ENCODE data around the gene RPS6KA5. TPM values are rescaled to one million over a fixed set of nuclear protein-coding genes. Genes with fewer than 3 reads are reported as not detected.
"Not testable (repeated sequence)": the region's sequence is repeated elsewhere in the genome, so short reads cannot be mapped to it uniquely, and the experiment has no call there.

RPS6KA5 gene
- polyA plus RNA-seq, 6 donors from 2014 or later, result 21.2 to 33.3 (median 27.8) TPM

GRCh38 chr14:90837355-90837754 lies 223.1 kb downstream of the RPS6KA5 start:
- Mint-ChIP-seq H3K36me3 (no peaks in the 10 kb centered on the region), H3K27ac (peak overlapping the region in 1 of 6 donors; percentile 16), H3K27me3 (peaks cover 0 to 18% (median 0%) of the 10 kb centered on the region in 3 donors), H3K4me1 (peaks cover 0 to 10% (median 4%) of the 10 kb centered on the region in 3 donors), H3K4me3 (no peak overlapping the region), H3K9me3 (peaks cover 0 to 3% (median 0%) of the 10 kb centered on the region in 7 donors)
- ATAC-seq (ENCODE audit: low read depth in 2 of 2) (no peak), DNase-seq (no peak)

DNA sequence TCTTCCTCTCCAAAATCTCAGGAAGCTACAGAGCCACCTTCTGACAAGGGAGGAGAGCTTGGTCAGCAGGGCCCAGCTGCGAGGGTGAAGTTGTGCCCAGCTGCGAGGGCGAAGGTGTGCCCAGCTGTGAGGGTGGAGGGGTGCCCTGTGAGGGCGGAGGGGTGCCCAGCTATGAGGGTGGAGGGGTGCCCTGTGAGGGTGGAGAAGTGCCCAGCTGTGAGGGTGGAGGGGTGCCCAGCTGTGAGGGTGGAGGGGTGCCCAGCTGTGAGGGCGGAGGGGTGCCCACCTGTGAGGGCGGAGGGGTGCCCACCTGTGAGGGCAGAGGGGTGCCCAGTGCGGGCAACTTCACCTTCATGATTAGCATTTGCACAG lies 223.8 kb downstream of the RPS6KA5 start:
- no peak overlapping the region for H3K4me3 Mint-ChIP-seq
- peaks cover 0 to 18% (median 0%) of the 10 kb centered on the region in 3 donors for H3K27me3 Mint-ChIP-seq
- DNase-seq (no peak), ATAC-seq (ENCODE audit: low read depth in 2 of 2) (no peak)
- peaks cover 0 to 3% (median 0%) of the 10 kb centered on the region in 7 donors for H3K9me3 Mint-ChIP-seq
- peak overlapping the region in 1 of 6 donors; percentile 63 for H3K27ac Mint-ChIP-seq
- H3K36me3 Mint-ChIP-seq, result no peaks in the 10 kb centered on the region
- peaks cover 0 to 10% (median 4%) of the 10 kb centered on the region in 3 donors for H3K4me1 Mint-ChIP-seq

DNA sequence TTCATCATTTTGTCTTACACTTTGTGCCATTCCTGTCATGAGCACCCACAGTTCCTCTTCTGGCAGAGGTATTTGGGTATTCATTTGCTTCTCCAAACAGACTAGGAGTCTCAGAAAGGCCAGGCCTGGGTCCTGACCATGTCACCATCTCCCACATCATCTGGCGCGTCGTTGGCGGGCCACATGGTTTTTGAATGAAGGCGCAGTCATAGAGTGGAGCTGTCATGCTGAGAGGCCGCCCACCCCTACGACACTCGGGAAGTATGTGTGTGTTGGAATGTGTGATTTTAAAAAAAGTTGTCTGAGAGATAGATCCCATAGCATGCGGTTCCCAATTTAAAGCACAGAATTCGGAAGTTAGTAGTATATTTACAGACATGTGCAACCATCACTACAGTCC lies 228.6 kb downstream of the RPS6KA5 start:
- DNase-seq, result no peak
- Mint-ChIP-seq H3K4me1 (peaks cover 18 to 33% (median 20%) of the 10 kb centered on the region in 3 donors), H3K27me3 (peaks cover 0 to 13% (median 0%) of the 10 kb centered on the region in 3 donors), H3K36me3 (no peaks in the 10 kb centered on the region), H3K27ac (no peak overlapping the region), H3K4me3 (peak overlapping the region in 1 of 8 donors; percentile 11), H3K9me3 (peaks cover 0 to 3% (median 0%) of the 10 kb centered on the region in 7 donors)
- no peak for ATAC-seq (ENCODE audit: low read depth in 2 of 2)

DNA sequence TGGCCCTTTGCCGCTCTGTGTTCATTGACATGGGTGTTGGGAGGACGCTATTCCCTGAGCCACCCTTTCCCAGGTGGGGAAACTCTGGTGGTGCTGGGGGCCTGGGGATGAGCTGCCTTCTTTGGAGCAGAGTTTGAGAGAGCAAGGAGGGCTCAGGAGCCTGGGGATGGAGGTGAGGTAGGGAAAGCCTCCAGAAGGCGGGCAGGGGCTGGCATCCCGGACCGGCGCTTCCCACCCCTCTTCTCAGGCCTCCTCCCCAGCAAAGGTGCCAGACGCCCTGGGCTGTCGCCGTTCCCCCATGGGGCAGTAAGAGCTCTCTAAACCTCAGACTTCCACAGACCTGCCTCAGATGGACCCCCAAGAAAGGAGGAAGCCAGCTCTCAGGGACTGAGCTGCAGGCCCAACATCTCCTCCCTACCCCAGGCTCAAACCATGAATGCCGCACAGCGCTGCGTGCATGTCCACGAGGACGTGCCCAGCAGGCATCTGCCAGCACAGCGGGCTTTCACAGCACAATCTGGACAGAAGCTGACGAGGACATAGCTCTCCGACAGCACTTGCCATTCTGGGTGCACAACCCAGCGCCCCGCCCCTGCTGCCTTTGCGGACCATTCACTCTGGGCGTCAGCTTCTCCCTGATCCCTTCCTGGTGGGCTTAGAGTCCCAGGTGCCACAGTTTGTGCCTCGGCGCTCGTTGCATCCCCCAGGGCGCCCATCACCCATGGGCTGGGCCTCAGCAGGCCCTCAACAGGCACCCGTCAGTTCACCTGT lies 229.3 kb downstream of the RPS6KA5 start:
- peaks cover 0 to 3% (median 0%) of the 10 kb centered on the region in 7 donors for H3K9me3 Mint-ChIP-seq
- no peaks in the 10 kb centered on the region for H3K36me3 Mint-ChIP-seq
- no peak for DNase-seq
- no peak for ATAC-seq (ENCODE audit: low read depth in 2 of 2)
- H3K27ac Mint-ChIP-seq, result no peak overlapping the region
- H3K4me3 Mint-ChIP-seq, result peak overlapping the region in 1 of 8 donors; percentile 11
- H3K4me1 Mint-ChIP-seq, result peaks cover 14 to 29% (median 20%) of the 10 kb centered on the region in 3 donors
- H3K27me3 Mint-ChIP-seq, result peaks cover 0 to 12% (median 0%) of the 10 kb centered on the region in 3 donors

DNA sequence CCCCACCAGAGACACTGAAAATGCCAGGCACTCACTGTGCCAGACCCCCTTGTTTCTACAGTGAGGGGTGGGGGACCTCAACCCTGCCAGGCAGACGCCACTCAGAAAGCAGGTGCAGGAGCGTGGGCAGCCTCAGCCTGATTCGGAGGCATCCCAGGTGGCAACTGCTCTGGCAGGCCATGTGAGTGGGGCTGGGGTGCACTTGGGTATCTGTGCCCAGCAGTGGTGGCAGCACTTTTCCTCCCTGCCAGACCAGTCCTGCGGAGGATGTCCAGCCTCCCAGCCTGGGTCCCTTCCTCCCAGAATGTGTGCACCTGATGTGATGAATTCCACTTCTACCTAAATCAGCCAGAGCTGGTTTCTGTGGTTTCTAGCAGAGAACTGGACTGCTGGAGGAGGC lies 230.8 kb downstream of the RPS6KA5 start:
- no peaks in the 10 kb centered on the region for H3K36me3 Mint-ChIP-seq
- H3K27me3 Mint-ChIP-seq, result peaks cover 0 to under 1% (median 0%) of the 10 kb centered on the region in 3 donors
- H3K9me3 Mint-ChIP-seq, result peaks cover 2 to 9% (median 4%) of the 10 kb centered on the region in 7 donors
- DNase-seq, result no peak
- ATAC-seq (ENCODE audit: low read depth in 2 of 2), result no peak
- peaks cover 14 to 23% (median 20%) of the 10 kb centered on the region in 3 donors for H3K4me1 Mint-ChIP-seq
- H3K27ac Mint-ChIP-seq, result peak overlapping the region in 1 of 6 donors; percentile 86
- H3K4me3 Mint-ChIP-seq, result peak overlapping the region in 1 of 8 donors; percentile 28

DNA sequence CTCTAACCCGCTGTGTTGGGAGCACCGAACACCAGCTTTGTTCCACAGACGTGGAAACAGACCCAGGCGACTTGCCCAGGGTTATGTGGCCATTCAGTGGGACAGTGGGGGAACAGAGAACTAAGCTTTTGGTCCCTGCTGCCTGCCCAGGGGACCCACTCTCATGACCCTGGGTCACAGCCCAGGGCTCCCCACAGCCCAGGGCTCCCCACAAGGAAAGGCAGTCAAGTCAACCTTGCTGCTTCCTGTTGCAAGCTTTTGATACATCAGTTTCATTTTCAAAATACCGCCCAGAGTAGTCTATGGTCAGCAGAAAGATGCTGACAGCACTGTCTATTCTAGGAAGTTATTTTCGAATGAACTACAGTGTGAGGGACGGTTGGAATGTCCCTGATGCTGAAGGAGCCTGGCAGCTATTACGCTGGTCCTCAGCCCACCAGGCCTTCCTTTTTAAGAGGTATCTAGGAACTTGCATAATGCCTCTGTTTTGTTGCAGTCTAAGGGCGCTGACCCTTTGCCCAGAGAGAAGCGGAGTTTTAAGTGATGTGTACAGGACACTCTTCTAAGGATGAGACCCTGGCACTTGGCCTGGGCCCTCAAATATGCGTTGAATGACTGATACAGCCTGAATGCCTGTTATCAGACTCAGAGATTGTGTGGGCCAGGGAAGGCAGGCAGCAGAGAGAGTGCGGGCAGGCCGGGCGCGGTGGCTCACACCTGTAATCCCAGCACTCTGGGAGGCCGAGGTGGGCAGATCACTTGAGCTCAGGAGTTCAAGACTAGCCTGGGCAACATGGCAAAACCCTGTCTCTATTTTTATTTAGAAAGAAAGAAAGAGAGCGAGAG lies 231.6 kb downstream of the RPS6KA5 start:
- DNase-seq (peak; percentile 18), ATAC-seq (ENCODE audit: low read depth in 2 of 2) (peak; percentile 14 to 17)
- Mint-ChIP-seq H3K27ac (peak overlapping the region; percentile 38 to 96 (median 80)), H3K27me3 (no peaks in the 10 kb centered on the region), H3K36me3 (peaks cover 3 to 5% of the 10 kb centered on the region in 2 donors), H3K9me3 (peaks cover 5 to 15% (median 9%) of the 10 kb centered on the region in 7 donors), H3K4me1 (peaks cover 14 to 23% (median 20%) of the 10 kb centered on the region in 3 donors), H3K4me3 (peak overlapping the region; percentile 74 to 91 (median 84))

DNA sequence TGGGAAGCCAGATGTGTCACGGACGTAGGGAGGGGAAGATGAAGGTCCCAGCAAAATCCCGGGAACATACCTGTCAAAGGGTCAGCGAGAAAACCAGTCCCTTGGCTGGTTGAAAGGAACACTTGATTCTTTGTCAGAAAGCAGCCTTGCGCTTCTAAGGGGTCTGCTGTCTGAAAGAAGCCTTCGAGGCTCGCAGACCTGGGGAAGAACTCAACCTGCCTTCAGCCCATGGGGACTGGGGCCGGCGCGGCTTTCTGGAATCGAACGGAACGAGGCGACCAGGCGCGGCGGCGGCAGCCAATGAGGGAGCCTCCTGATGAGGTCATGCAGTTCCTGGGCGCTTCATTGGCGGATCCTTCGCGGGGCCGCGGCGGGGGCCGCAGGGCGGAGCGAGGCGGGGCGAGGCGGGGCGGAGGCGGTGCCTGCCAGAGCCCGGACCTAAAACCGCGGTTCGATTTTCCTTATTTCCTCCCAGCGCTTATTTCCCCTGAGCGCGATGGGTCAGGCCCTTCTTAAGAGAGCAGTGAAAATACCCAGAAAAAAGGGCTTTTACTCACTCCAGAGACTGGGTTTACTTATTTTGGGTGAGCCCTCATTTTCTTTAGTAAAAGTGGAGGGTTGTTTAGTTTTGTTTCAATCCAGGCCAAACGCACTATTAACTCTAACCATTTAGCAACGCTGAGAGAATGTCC lies 232.4 kb downstream of the RPS6KA5 start:
- H3K27me3 Mint-ChIP-seq, result no peaks in the 10 kb centered on the region
- H3K36me3 Mint-ChIP-seq, result peaks cover 5 to 8% of the 10 kb centered on the region in 2 donors
- H3K4me3 Mint-ChIP-seq, result peak overlapping the region; percentile 74 to 91 (median 84)
- peaks cover 14 to 23% (median 20%) of the 10 kb centered on the region in 3 donors for H3K4me1 Mint-ChIP-seq
- H3K27ac Mint-ChIP-seq, result peak overlapping the region; percentile 65 to 96 (median 80)
- peak; percentile 99 for ATAC-seq (ENCODE audit: low read depth in 2 of 2)
- H3K9me3 Mint-ChIP-seq, result peaks cover 6 to 23% (median 13%) of the 10 kb centered on the region in 7 donors
- peak; percentile 89 for DNase-seq

DNA sequence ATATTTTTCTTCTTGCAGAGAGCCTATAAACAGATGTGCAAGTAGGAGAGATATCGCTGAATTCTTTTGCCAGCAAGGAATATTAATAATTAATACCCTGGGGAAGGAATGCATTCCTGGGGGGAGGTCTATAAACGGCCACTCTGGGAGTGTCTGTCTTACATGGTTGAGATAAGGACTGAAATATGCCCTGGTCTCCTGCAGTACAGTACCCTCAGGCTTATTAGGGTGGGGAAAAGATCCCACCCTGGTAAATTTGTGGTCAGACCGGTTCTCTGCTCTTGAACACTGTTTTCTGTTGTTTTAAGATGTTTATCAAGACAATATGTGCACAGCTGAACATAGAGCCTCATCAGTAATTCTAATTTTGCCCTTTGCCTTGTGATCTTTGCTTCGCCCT lies 236.9 kb downstream of the RPS6KA5 start:
- H3K36me3 Mint-ChIP-seq; H3K4me1 Mint-ChIP-seq; H3K27me3 Mint-ChIP-seq; ATAC-seq (ENCODE audit: low read depth in 2 of 2); DNase-seq; H3K4me3 Mint-ChIP-seq; H3K27ac Mint-ChIP-seq: not testable (repeated sequence)
- peaks cover 6 to 34% (median 20%) of the 10 kb centered on the region in 7 donors for H3K9me3 Mint-ChIP-seq

DNA sequence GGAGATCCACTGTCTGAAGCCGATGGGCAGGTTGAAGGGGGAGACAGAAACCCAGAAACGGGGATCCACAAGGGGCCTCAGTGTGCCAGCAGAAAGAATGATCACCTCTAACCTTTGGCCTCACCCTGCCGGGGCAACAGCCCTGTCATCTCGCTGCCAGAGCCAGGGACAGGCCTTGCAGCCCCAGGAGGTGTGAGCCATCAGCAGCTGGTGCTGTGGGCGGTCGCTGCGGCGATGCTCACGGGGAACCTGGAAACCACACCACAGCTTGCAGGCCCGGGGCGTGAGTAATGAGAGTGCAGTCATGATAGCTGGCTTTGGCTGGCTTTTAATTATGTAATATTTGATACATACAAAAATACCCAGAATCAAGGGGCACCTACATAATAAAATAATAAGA lies 239.5 kb downstream of the RPS6KA5 start:
- H3K9me3 Mint-ChIP-seq, result peaks cover 6 to 34% (median 20%) of the 10 kb centered on the region in 7 donors
- no peak for DNase-seq
- no peak for ATAC-seq (ENCODE audit: low read depth in 2 of 2)
- H3K27ac Mint-ChIP-seq, result no peak overlapping the region
- H3K4me3 Mint-ChIP-seq, result no peak overlapping the region
- H3K4me1 Mint-ChIP-seq, result no peaks in the 10 kb centered on the region
- H3K36me3 Mint-ChIP-seq, result peaks cover 5 to 8% of the 10 kb centered on the region in 2 donors
- peaks cover 0 to 9% (median 8%) of the 10 kb centered on the region in 3 donors for H3K27me3 Mint-ChIP-seq

GRCh38 chr14:90819734-90820393 lies 240.6 kb downstream of the RPS6KA5 start:
- Mint-ChIP-seq H3K27ac (no peak overlapping the region), H3K9me3 (peaks cover 6 to 30% (median 17%) of the 10 kb centered on the region in 7 donors), H3K4me3 (peak overlapping the region in 1 of 8 donors; percentile 47), H3K4me1 (peaks cover 5 to 6% (median 6%) of the 10 kb centered on the region in 3 donors), H3K27me3 (peaks cover 4 to 17% (median 15%) of the 10 kb centered on the region in 3 donors), H3K36me3 (peaks cover 5 to 8% of the 10 kb centered on the region in 2 donors)
- ATAC-seq (ENCODE audit: low read depth in 2 of 2) (no peak), DNase-seq (no peak)

DNA sequence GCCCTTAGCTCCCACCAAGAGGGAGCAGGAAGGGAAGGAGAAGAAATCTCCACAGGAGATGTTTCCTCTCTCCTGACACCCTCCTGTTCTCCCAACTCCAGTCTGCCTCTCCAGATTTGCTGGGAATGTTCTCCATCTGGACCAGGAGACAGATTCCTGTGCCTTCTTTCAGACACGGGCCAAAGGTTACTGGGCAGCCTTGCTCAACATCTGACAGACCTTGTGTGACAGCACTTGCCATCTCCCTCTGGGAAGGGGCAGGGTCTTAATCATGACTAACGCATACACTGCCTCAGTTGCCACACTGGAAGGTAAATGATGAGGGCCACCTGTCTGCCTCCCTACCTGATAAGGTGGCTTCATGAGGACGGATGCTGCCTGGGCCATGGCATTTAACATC lies 241.7 kb downstream of the RPS6KA5 start:
- peaks cover 5 to 6% (median 6%) of the 10 kb centered on the region in 3 donors for H3K4me1 Mint-ChIP-seq
- H3K9me3 Mint-ChIP-seq, result peaks cover 0 to 21% (median 10%) of the 10 kb centered on the region in 7 donors
- peak overlapping the region in 1 of 8 donors; percentile 47 for H3K4me3 Mint-ChIP-seq
- peaks cover under 1 to 2% of the 10 kb centered on the region in 2 donors for H3K36me3 Mint-ChIP-seq
- ATAC-seq (ENCODE audit: low read depth in 2 of 2) (no peak), DNase-seq (no peak)
- peaks cover 4 to 17% (median 15%) of the 10 kb centered on the region in 3 donors for H3K27me3 Mint-ChIP-seq
- no peak overlapping the region for H3K27ac Mint-ChIP-seq

DNA sequence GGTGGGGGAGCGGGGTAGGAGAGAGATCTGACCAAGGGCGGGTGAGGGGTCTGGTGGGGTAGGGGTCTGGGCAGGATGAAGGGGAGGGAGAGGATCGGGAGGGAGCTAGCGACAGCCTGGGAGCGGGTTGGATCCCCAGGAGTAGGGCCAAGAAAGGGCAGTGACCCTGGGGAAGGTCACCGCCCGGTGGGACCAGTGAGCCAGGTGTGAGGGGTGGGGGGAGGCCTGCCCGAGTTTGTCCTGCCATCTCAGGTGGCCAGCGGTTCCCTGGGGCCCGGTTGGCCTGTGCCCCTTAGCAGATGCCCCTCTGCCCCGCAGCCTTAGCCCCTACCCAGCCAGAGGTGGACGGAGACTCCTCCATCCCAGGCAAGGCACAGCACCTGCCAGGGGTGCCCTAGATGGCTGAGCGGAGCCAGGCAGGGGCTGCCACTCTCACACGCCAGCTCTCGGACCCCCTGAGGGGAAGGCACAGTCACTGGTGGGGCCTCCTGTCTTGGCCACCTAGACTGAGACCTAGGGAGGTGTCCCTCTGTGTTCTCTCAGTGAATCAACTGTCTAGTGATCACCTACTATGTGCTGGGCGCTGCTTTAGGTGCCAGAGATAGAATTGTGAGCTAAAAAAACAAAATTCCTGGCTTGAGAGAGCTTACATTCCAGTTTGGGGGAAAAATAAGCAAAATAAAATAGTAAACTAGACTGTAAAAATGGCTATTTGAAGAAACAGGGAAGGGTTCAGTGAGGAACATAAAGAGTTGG lies 243.6 kb downstream of the RPS6KA5 start:
- Mint-ChIP-seq H3K27ac (peak overlapping the region in 1 of 6 donors; percentile 4), H3K36me3 (no peaks in the 10 kb centered on the region), H3K4me3 (peak overlapping the region; percentile 47 to 80 (median 68)), H3K27me3 (peaks cover 4 to 17% (median 15%) of the 10 kb centered on the region in 3 donors), H3K4me1 (peaks cover 5 to 6% (median 6%) of the 10 kb centered on the region in 3 donors), H3K9me3 (peaks cover 0 to 3% (median 0%) of the 10 kb centered on the region in 7 donors)
- no peak for ATAC-seq (ENCODE audit: low read depth in 2 of 2)
- no peak for DNase-seq

All from naive B cell (primary cell).